Endothelial cell of umbilical vein (primary cell): ENCODE data around the gene SEC22C. TPM values are rescaled to one million over a fixed set of nuclear protein-coding genes. Genes with fewer than 3 reads are reported as not detected.

Source experiments
- BruUV-seq: library from RNA; stranded (reverse); fragments of 400-500 nt; replicated peaks from 2 replicates; lab custom pipeline; 2021; lab: Mats Ljungman, UMichigan
- CTCF ChIA-PET: fragments of 300-600, 350-600 bp; sonication (Branson Sonifier 250); formaldehyde crosslinking; loops from one replicate; lab custom pipeline; 2021; ENCODE audit warnings: antibody characterized with exemption, inconsistent platforms; lab: Charles Lee
- POLR2A ChIA-PET: fragments of 300-600, 350-600 bp; sonication (Branson Sonifier 250); formaldehyde crosslinking; loops from one replicate; lab custom pipeline; 2021; ENCODE audit warnings: antibody characterized with exemption, inconsistent platforms; lab: Charles Lee
- DNase-seq: peaks from one replicate; pipeline ENCODE4 v3.0.0-alpha.2; 2011; ENCODE audit warnings: low read depth, low spot score
- FAIRE-seq: peaks from 2 replicates; lab custom pipeline; 2011; peaks lifted over from hg19 to GRCh38; lab: Jason Lieb, UNC
- H2AFZ ChIP-seq: 2 replicates; pipeline ENCODE4 v1.6.0; 2012; ENCODE audit warnings: low read depth, low read length, control low read depth, inconsistent platforms
- H3K27ac ChIP-seq: 2 replicates; pipeline ENCODE4 v1.5.1; 2011; ENCODE audit warnings: low read depth, mild to moderate bottlenecking, control low read depth, low read length, moderate library complexity; ENCODE audit not compliant: insufficient read depth
- H3K27me3 ChIP-seq, 2 experiments: 2 replicates each; pipeline versions ENCODE4 v1.6.0 to v1.6.1; 2011; ENCODE audit warnings: low read length in 2 of 2, mixed read lengths in 1 of 2; ENCODE audit not compliant: control insufficient read depth in 2 of 2, insufficient read depth in 2 of 2
- H3K36me3 ChIP-seq, 2 experiments: 2 replicates in 1 of 2; 3 replicates in 1 of 2; pipeline ENCODE4 v1.5.1; 2011; ENCODE audit warnings: low read length in 2 of 2, mild to moderate bottlenecking in 1 of 2, moderate library complexity in 1 of 2; ENCODE audit not compliant: control insufficient read depth in 2 of 2, insufficient read depth in 2 of 2; ENCODE audit errors: extremely low read depth in 1 of 2
- H3K4me1 ChIP-seq: 3 replicates; pipeline ENCODE4 v1.5.1; 2011; ENCODE audit warnings: mild to moderate bottlenecking, low read length; ENCODE audit not compliant: control insufficient read depth, insufficient read depth; ENCODE audit errors: extremely low read depth
- H3K4me2 ChIP-seq: 2 replicates; pipeline ENCODE4 v1.6.1; 2011; ENCODE audit warnings: low read length, control low read depth, mixed read lengths; ENCODE audit not compliant: insufficient read depth
- H3K4me3 ChIP-seq, 3 experiments: fragments of 200-600 bp in 1 of 3; sonication (generic), shearing (Covaris generic) in 1 of 3; replicated peaks in 1 of 3; 2 replicates each; pipeline ENCODE4 v1.5.1; 2011 to 2016; ENCODE audit warnings: control low read depth in 3 of 3, low read length in 3 of 3, mild to moderate bottlenecking in 2 of 3, inconsistent platforms in 1 of 3, low read depth in 1 of 3, moderate library complexity in 1 of 3; ENCODE audit not compliant: insufficient read depth in 1 of 3
- H3K79me2 ChIP-seq: 2 replicates; pipeline ENCODE4 v1.6.0; 2012; ENCODE audit warnings: low read length, inconsistent platforms; ENCODE audit not compliant: control insufficient read depth, insufficient read depth
- H3K9ac ChIP-seq: replicated peaks from 2 replicates; pipeline ENCODE3; 2011; ENCODE audit warnings: low read length, control low read depth; ENCODE audit not compliant: insufficient read depth; ENCODE audit errors: extremely low read depth
- H3K9me1 ChIP-seq: replicated peaks from 3 replicates; pipeline ENCODE4 v1.6.0; 2011; ENCODE audit warnings: mild to moderate bottlenecking, low read length; ENCODE audit not compliant: control insufficient read depth, insufficient read depth; ENCODE audit errors: extremely low read depth
- H3K9me3 ChIP-seq: replicated peaks from 2 replicates; pipeline ENCODE4 v1.5.1; 2012; ENCODE audit warnings: low read length, inconsistent platforms; ENCODE audit not compliant: control insufficient read depth, insufficient read depth
- H4K20me1 ChIP-seq: replicated peaks from 2 replicates; pipeline ENCODE3; 2011; ENCODE audit warnings: mild to moderate bottlenecking, low read length; ENCODE audit not compliant: control insufficient read depth, insufficient read depth; ENCODE audit errors: extremely low read depth
- GATA2 ChIP-seq: IDR thresholded peaks from 2 replicates; pipeline ENCODE4 v1.7.0; 2011; ENCODE audit warnings: low read depth, mild to moderate bottlenecking, moderate library complexity, mixed read lengths, low read length; ENCODE audit not compliant: insufficient read length, insufficient read depth
- MYC ChIP-seq: IDR thresholded peaks from one replicate; pipeline ENCODE4 v1.6.1; 2011; ENCODE audit warnings: mild to moderate bottlenecking, low read depth, low read length
- POLR2A ChIP-seq: IDR thresholded peaks from 2 replicates; pipeline ENCODE4 v1.6.1; 2012; ENCODE audit warnings: low read depth, mild to moderate bottlenecking, control low read depth, low read length
- POLR2AphosphoS5 ChIP-seq: IDR thresholded peaks from 2 replicates; pipeline ENCODE4 v1.6.1; 2012; ENCODE audit warnings: low read depth, mild to moderate bottlenecking, control low read depth, low read length, moderate library complexity; ENCODE audit not compliant: insufficient read depth
- dilution Hi-C: fragments of 300-500 bp; cut with MboI; formaldehyde crosslinking; loops from one replicate; pipeline ENCODE4 v1.15.0; 2019; ENCODE audit warnings: low sequenced_read_pairs; ENCODE audit not compliant: extremely low pct_ligation_motif_present
- intact Hi-C: fragments of 100-400 bp; cut with micrococcal nuclease; formaldehyde crosslinking; loops from one replicate; pipeline ENCODE4 v1.10.0; 2022
- polyA plus RNA-seq, 4 experiments: library from polyadenylated mRNA; depleted of rRNA in 3 of 4; stranded (reverse) in 3 of 4; unstranded in 1 of 4; fragments of >200 nt; gene quantifications; 2 replicates each; pipeline versions ENCODE4 v1.2.1 to v1.2.3, GENCODE V29; 2011 to 2012; ENCODE audit warnings: missing spikeins in 1 of 4
- total RNA-seq: library from RNA; stranded (reverse); gene quantifications from 2 replicates; pipeline ENCODE4 v1.2.3, GENCODE V29; 2021
- TF ChIP-seq, protein P1 (sequence below), 2 donors: IDR thresholded peaks; 1 replicate in 1 of 2; 2 replicates in 1 of 2; pipeline ENCODE4 v1.5.1; 2011; ENCODE audit warnings: low read length in 2 of 2, mild to moderate bottlenecking in 2 of 2, moderate library complexity in 2 of 2, control low read depth in 1 of 2, inconsistent platforms in 1 of 2, low read depth in 1 of 2; ENCODE audit not compliant: insufficient read depth in 1 of 2; ENCODE audit errors: extremely low read depth in 1 of 2
- TF ChIP-seq, protein P2 (sequence below): IDR thresholded peaks from 2 replicates; pipeline ENCODE4 v1.6.1; 2011; ENCODE audit not compliant: insufficient read depth, insufficient read length

SEC22C gene
- total and polyA plus RNA-seq, 2 donors (not counting 3 experiments of a cell fraction or from before 2014, with no cell fraction given): 43.9 to 61.9 TPM

DNA sequence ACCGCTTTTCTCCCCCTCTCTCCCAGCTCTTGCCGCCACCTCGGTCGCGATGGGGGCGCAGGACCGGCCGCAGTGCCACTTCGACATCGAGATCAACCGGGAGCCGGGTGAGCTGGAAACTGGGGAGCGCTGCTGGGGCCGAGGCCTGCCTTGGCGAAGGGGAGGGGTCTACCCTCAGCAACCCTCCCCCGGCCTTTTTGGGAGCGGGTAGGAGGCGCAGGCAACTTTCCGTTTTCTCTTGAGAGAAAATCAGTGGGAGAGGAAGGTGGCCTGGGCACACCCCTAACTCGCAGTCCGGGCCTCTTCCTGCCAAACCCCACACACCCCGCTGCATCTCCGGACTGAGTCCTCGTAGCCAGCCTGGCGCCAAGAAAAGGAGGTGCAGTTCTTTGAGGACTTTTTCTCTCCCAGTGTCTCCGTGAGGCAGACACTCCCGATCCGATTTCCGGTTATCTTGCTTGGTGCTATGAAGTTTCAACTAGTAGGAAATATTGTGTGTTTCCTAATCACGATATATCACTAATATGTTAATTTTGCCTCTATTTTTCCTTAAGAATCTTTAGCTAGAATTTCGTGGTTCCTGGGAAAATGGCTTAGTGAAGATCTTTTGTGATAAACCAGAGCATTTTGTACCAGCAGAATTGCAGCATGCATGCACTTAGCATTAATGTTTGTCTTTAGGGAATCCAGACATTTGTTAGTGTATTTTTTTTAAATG lies 19.4 kb upstream of the SEC22C start:
- peak overlapping the region; percentile 70 to 99 (median 85) for H3K4me3 ChIP-seq
- H3K36me3 ChIP-seq: no peaks in the 10 kb centered on the region
- ChIA-PET CTCF (interaction anchor here (0.8 to 3.8 kb wide), 6 partner anchors 10 to 52 kb away, joined by 3 to 28 read pairs (median 4); partner anchors contain the start of genes SS18L2 and ZBTB47), POLR2A (interaction anchor here (0.6 to 1.5 kb wide), 5 partner anchors 10 to 33 kb away, joined by 3 to 16 read pairs (median 4); partner anchors contain the start of genes SEC22C and SS18L2)
- BruUV-seq: TSS peak; percentile 43
- H3K4me2 ChIP-seq: peak overlapping the region; percentile 100
- no peaks in the 10 kb centered on the region for H4K20me1 ChIP-seq
- H3K9me3 ChIP-seq: no peaks in the 10 kb centered on the region
- H3K9ac ChIP-seq: peak overlapping the region; percentile 95
- peak; percentile 68 for DNase-seq
- peaks cover 52% of the 10 kb centered on the region for H3K79me2 ChIP-seq
- peaks cover 9% of the 10 kb centered on the region for H3K4me1 ChIP-seq
- no peak for TF ChIP-seq MYC
- TF ChIP-seq GATA2: no peak
- no peak for TF ChIP-seq POLR2A
- H2AFZ ChIP-seq: peak overlapping the region; percentile 52
- peak overlapping the region; percentile 62 for H3K27ac ChIP-seq
- intact Hi-C loops (loop anchor here (1.0 kb wide), 2 partner anchors 11 to 19 kb away; partner anchors contain the start of gene SS18L2), dilution Hi-C loops (no loop called here)
- H3K9me1 ChIP-seq: no peaks in the 10 kb centered on the region
- FAIRE-seq: peak; percentile 4
- no peaks in the 10 kb centered on the region for H3K27me3 ChIP-seq

DNA sequence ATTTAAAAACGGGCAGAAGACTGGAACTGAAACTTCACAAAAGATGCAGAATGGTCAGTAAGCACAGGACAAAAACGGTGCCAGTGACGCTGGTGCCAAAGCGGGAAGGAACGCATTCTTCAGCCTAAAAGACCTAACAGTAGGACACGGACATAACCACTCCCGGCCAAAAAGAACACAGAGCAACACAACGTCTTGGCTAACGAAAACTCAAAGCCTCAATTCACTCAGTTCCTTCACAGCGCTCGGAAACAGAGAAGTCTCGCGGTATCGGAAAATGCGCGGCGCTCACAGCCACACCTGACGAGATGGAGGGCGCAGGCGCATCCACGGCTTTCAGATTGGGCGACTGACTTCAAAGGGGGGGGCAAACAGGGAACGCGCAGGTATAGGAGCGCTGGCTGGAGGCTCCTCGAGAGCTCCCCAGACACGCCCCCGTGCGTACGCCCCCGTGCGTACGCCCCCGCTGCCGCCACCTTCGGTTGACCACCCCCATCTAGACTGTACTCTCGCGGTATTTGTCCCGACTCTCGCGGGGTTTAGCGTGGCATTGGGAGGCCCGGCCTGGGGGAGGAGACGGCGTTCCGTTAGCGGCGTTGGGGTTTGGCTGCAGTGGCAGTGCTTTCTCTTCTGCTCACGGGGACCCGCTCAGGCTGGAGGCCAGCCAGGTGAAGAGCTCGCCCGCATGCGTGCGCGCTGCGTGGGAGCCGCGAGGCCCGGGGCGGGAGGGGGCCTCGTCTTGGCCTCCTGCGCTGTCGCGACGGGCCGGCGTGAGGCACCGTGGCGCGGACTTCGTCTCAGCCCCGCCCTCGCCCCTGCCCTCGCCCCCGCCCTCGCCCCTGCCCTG lies 18.6 kb upstream of the SEC22C start, which contains the start of gene NKTR:
Gene NKTR (plus strand): TSS at position 576 of the 847 bp plus-strand sequence. CDS start 321 bp downstream, outside the sequence.
- H3K79me2 ChIP-seq: peaks cover 44% of the 10 kb centered on the region
- no peaks in the 10 kb centered on the region for H3K27me3 ChIP-seq
- peak within 1 kb of the TSS; percentile 58 for H2AFZ ChIP-seq
- peak; percentile 99 for TF ChIP-seq POLR2A
- TF ChIP-seq POLR2AphosphoS5: peak; percentile 90
- no peak for TF ChIP-seq GATA2
- TF ChIP-seq, protein P1, sequence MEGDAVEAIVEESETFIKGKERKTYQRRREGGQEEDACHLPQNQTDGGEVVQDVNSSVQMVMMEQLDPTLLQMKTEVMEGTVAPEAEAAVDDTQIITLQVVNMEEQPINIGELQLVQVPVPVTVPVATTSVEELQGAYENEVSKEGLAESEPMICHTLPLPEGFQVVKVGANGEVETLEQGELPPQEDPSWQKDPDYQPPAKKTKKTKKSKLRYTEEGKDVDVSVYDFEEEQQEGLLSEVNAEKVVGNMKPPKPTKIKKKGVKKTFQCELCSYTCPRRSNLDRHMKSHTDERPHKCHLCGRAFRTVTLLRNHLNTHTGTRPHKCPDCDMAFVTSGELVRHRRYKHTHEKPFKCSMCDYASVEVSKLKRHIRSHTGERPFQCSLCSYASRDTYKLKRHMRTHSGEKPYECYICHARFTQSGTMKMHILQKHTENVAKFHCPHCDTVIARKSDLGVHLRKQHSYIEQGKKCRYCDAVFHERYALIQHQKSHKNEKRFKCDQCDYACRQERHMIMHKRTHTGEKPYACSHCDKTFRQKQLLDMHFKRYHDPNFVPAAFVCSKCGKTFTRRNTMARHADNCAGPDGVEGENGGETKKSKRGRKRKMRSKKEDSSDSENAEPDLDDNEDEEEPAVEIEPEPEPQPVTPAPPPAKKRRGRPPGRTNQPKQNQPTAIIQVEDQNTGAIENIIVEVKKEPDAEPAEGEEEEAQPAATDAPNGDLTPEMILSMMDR (IDR thresholded peaks at IDR 0.05; ENCODE audit: extremely low read depth in 1 of 2, insufficient read depth in 1 of 2, low read depth in 1 of 2, low read length in 2 of 2): peak in 1 of 2 donors; percentile 14
- TF ChIP-seq, protein P2, sequence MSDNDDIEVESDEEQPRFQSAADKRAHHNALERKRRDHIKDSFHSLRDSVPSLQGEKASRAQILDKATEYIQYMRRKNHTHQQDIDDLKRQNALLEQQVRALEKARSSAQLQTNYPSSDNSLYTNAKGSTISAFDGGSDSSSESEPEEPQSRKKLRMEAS: peak; percentile 2
- peak within 1 kb of the TSS; percentile 70 to 99 (median 85) for H3K4me3 ChIP-seq
- dilution Hi-C loops: no loop called here
- peak; percentile 92 for FAIRE-seq
- peak; percentile 99 for DNase-seq
- H3K9me1 ChIP-seq: no peaks in the 10 kb centered on the region
- no peaks in the 10 kb centered on the region for H3K36me3 ChIP-seq
- CTCF ChIA-PET: interaction anchor here (0.8 to 3.8 kb wide), 6 partner anchors 10 to 53 kb away, joined by 3 to 28 read pairs (median 4); partner anchors contain the start of genes SS18L2 and ZBTB47
- H3K9ac ChIP-seq: peak within 1 kb of the TSS; percentile 95
- H3K4me2 ChIP-seq: peak within 1 kb of the TSS; percentile 100
- POLR2A ChIA-PET: interaction anchor here (0.6 to 1.5 kb wide), 5 partner anchors 10 to 34 kb away, joined by 3 to 16 read pairs (median 4); partner anchors contain the start of genes SEC22C and SS18L2
- BruUV-seq: no TSS peak
- no peaks in the 10 kb centered on the region for H4K20me1 ChIP-seq
- H3K9me3 ChIP-seq: no peaks in the 10 kb centered on the region
- intact Hi-C loops: loop anchor here (1.0 kb wide), 2 partner anchors 10 to 18 kb away; partner anchors contain the start of gene SS18L2
- peak within 1 kb of the TSS; percentile 62 for H3K27ac ChIP-seq
- H3K4me1 ChIP-seq: peaks cover 9% of the 10 kb centered on the region
